SK-N-SH (cell line): Measurements from ENCODE around the gene SRMS. TPM values are rescaled to one million over a fixed set of nuclear protein-coding genes. Genes with fewer than 3 reads are reported as not detected.

Experiments
- CTCF ChIA-PET: fragments of 300-600, 350-600 bp; formaldehyde crosslinking; extraction: SDS; loops from one replicate; lab custom pipeline; 2021; lab: Yijun Ruan, JAX
- POLR2A ChIA-PET: fragments of 350-600 bp; sonication (Branson Sonifier 250); formaldehyde crosslinking; extraction: SDS; loops from one replicate; lab custom pipeline; 2020; ENCODE audit warnings: antibody characterized with exemption, inconsistent platforms; lab: Yijun Ruan, JAX
- DNase-seq: peaks from one replicate; pipeline ENCODE4 v3.0.0; 2012
- H2AFZ ChIP-seq: fragments of 200-600 bp; sonication (generic); 2 replicates; pipeline ENCODE4 v1.8.1; 2016; ENCODE audit warnings: antibody characterized with exemption, mild to moderate bottlenecking, low read depth
- H3F3A ChIP-seq: fragments of 200-600 bp; sonication (generic); replicated peaks from 2 replicates; pipeline ENCODE3; 2016; ENCODE audit warnings: antibody characterized with exemption, mild to moderate bottlenecking; ENCODE audit not compliant: insufficient read depth
- H3K27ac ChIP-seq, 2 experiments: fragments of 200-500 bp in 1 of 2; fragments of 200-600 bp in 1 of 2; sonication (Bioruptor generic) in 1 of 2; sonication (generic), shearing (Covaris generic) in 1 of 2; 2 replicates each; pipeline versions ENCODE4 v1.5.1 to v1.6.1; 2014 to 2016; ENCODE audit warnings: low read depth in 2 of 2, inconsistent platforms in 1 of 2, low read length in 1 of 2, mild to moderate bottlenecking in 1 of 2, mixed read lengths in 1 of 2
- H3K27me3 ChIP-seq: fragments of 200-600 bp; sonication (generic), shearing (Covaris generic); 2 replicates; pipeline ENCODE4 v1.6.1; 2016; ENCODE audit warnings: mixed run types; ENCODE audit not compliant: insufficient read depth
- H3K36me3 ChIP-seq, 2 experiments: fragments of 200-500 bp in 1 of 2; fragments of 200-600 bp in 1 of 2; sonication (Bioruptor generic) in 1 of 2; sonication (generic) in 1 of 2; replicated peaks in 1 of 2; 2 replicates each; pipeline versions ENCODE3 to v1.5.1; 2014 to 2016; ENCODE audit warnings: low read length in 1 of 2, mild to moderate bottlenecking in 1 of 2; ENCODE audit not compliant: insufficient read depth in 2 of 2, control insufficient read depth in 1 of 2
- H3K4me1 ChIP-seq, 2 experiments: fragments of 200-500 bp in 1 of 2; fragments of 200-600 bp in 1 of 2; sonication (Bioruptor generic) in 1 of 2; sonication (generic), shearing (Covaris generic) in 1 of 2; 2 replicates each; pipeline versions ENCODE4 v1.5.1 to v1.6.1; 2014 to 2016; ENCODE audit warnings: low read depth in 1 of 2, low read length in 1 of 2, mixed run types in 1 of 2; ENCODE audit not compliant: insufficient read depth in 2 of 2, control insufficient read depth in 1 of 2
- H3K4me2 ChIP-seq: fragments of 200-600 bp; sonication (generic), shearing (Covaris generic); 2 replicates; pipeline ENCODE4 v1.6.1; 2017; ENCODE audit warnings: mixed run types
- H3K4me3 ChIP-seq, 2 experiments: fragments of 200-500 bp in 1 of 2; fragments of 200-600 bp in 1 of 2; sonication (Bioruptor generic) in 1 of 2; sonication (generic), shearing (Covaris generic) in 1 of 2; 2 replicates each; pipeline versions ENCODE4 v1.5.1 to v1.8.1; 2014 to 2016; ENCODE audit warnings: low read depth in 2 of 2, inconsistent platforms in 1 of 2, low read length in 1 of 2, mild to moderate bottlenecking in 1 of 2, mixed read lengths in 1 of 2, moderate library complexity in 1 of 2
- H3K79me2 ChIP-seq: fragments of 200-600 bp; sonication (generic); 2 replicates; pipeline ENCODE4 v1.8.1; 2017; ENCODE audit warnings: mild to moderate bottlenecking; ENCODE audit not compliant: insufficient read depth
- H3K9ac ChIP-seq: fragments of 200-600 bp; sonication (generic); 2 replicates; pipeline ENCODE4 v1.6.1; 2017; ENCODE audit warnings: mixed run types
- H3K9me2 ChIP-seq: fragments of 200-600 bp; sonication (generic); 2 replicates; pipeline ENCODE4 v1.6.1; 2017; ENCODE audit warnings: mixed run types
- H3K9me3 ChIP-seq: fragments of 200-600 bp; sonication (generic); 2 replicates; pipeline ENCODE4 v1.6.1; 2017; ENCODE audit warnings: mixed run types, mild to moderate bottlenecking, moderate library complexity
- H4K20me1 ChIP-seq: fragments of 200-600 bp; sonication (generic); 2 replicates; pipeline ENCODE4 v1.6.1; 2017; ENCODE audit warnings: mild to moderate bottlenecking, mixed run types; ENCODE audit not compliant: insufficient read depth
- ELF1 ChIP-seq: IDR thresholded peaks from 2 replicates; pipeline ENCODE4 v1.4.0; 2012
- FOXM1 ChIP-seq: IDR thresholded peaks from 2 replicates; pipeline ENCODE4 v1.4.0; 2012; ENCODE audit warnings: low read depth, mild to moderate bottlenecking
- JUND ChIP-seq: IDR thresholded peaks from 2 replicates; pipeline ENCODE4 v1.4.0; 2012
- RXRA ChIP-seq: IDR thresholded peaks from 2 replicates; pipeline ENCODE4 v1.4.0; 2012; ENCODE audit warnings: low read depth, mild to moderate bottlenecking, borderline replicate concordance
- TAF1 ChIP-seq: IDR thresholded peaks from 2 replicates; pipeline ENCODE4 v1.6.1; 2012; ENCODE audit warnings: low read depth, mild to moderate bottlenecking, low read length, moderate library complexity, borderline replicate concordance
- YY1 ChIP-seq: IDR thresholded peaks from 2 replicates; pipeline ENCODE4 v1.4.0; 2012; ENCODE audit warnings: low read depth, mild to moderate bottlenecking
- WGBS: methylation state at CpG from one replicate; pipeline ENCODE4 v1.1.6; 2017; ENCODE audit warnings: low lambda C conversion rate; 5-methylcytosine and 5-hydroxymethylcytosine counted together
- polyA plus RNA-seq, 3 experiments: library from polyadenylated mRNA; depleted of rRNA; stranded (reverse); fragments of >200 nt; gene quantifications; 2 replicates each; pipeline ENCODE4 v1.2.3, GENCODE V29; 2012
- TF ChIP-seq, protein P1 (sequence below): IDR thresholded peaks from 2 replicates; pipeline ENCODE4 v1.6.1; 2012; ENCODE audit warnings: mild to moderate bottlenecking, low read depth, low read length, moderate library complexity
- TF ChIP-seq, protein P2 (sequence below): IDR thresholded peaks from 2 replicates; pipeline ENCODE4 v1.4.0; 2012; ENCODE audit warnings: low read depth
- TF ChIP-seq, protein P3 (sequence below): IDR thresholded peaks from 2 replicates; pipeline ENCODE4 v1.4.0; 2012; ENCODE audit warnings: low read depth, borderline replicate concordance
- TF ChIP-seq, protein P4 (sequence below): fragments of 150-350 bp; IDR thresholded peaks from 2 replicates; pipeline ENCODE4 v1.6.1; 2017; ENCODE audit warnings: antibody characterized with exemption, low read length, low read depth, borderline replicate concordance
- TF ChIP-seq, protein P5 (sequence below): fragments of 150-350 bp; IDR thresholded peaks from 2 replicates; pipeline ENCODE4 v1.6.1; 2016; ENCODE audit warnings: mild to moderate bottlenecking, low read depth, low read length
- TF ChIP-seq, protein P6 (sequence below): IDR thresholded peaks from 2 replicates; pipeline ENCODE4; 2012

Gene SRMS
- polyA plus RNA-seq, 1 of the 3 experiments (the other 2 are of a cell fraction): not detected

DNA sequence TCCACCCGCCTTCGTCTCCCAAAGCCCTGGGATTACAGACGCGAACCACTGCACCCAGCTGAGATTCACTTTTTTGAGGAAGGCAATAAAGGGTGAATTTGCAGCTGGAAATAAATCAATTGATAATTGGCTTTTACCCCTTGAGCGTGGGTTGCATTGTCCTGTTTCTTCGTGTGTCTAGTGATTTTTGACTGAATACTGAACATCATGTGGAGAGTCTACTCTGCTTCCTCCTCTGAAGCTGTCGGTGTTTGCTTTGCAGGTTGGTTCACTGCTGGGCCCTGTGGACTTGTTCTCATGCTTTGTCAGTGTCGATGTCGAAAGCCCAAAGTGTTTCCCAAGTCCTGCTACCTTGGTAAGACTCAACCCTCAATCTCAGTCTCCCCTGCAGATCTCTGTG is 42.9 kb downstream of the SRMS start:
- Histone ChIP-seq H3K4me2 (no peak overlapping the region), H3K79me2 (no peaks in the 10 kb centered on the region), H3K9me2 (no peaks in the 10 kb centered on the region), H3K4me3 (no peak overlapping the region), H3K4me1 (peaks cover 0 to 24% of the 10 kb centered on the region in 2 experiments; a peak in 1 of 4 replicates), H3F3A (peaks cover 7% of the 10 kb centered on the region), H3K9me3 (no peaks in the 10 kb centered on the region), H4K20me1 (no peaks in the 10 kb centered on the region), H3K9ac (no peak overlapping the region), H2AFZ (no peak overlapping the region), H3K27ac (no peak overlapping the region), H3K36me3 (no peaks in the 10 kb centered on the region), H3K27me3 (no peaks in the 10 kb centered on the region)
- ChIA-PET CTCF (interaction anchor here (0.7 to 2.6 kb wide), 4 partner anchors 8 to 27 kb away, joined by 3 to 13 read pairs (median 3); no protein-coding TSS in a partner anchor), POLR2A (no interaction called here)
- TF ChIP-seq TAF1: no peak
- TF ChIP-seq, protein P1, sequence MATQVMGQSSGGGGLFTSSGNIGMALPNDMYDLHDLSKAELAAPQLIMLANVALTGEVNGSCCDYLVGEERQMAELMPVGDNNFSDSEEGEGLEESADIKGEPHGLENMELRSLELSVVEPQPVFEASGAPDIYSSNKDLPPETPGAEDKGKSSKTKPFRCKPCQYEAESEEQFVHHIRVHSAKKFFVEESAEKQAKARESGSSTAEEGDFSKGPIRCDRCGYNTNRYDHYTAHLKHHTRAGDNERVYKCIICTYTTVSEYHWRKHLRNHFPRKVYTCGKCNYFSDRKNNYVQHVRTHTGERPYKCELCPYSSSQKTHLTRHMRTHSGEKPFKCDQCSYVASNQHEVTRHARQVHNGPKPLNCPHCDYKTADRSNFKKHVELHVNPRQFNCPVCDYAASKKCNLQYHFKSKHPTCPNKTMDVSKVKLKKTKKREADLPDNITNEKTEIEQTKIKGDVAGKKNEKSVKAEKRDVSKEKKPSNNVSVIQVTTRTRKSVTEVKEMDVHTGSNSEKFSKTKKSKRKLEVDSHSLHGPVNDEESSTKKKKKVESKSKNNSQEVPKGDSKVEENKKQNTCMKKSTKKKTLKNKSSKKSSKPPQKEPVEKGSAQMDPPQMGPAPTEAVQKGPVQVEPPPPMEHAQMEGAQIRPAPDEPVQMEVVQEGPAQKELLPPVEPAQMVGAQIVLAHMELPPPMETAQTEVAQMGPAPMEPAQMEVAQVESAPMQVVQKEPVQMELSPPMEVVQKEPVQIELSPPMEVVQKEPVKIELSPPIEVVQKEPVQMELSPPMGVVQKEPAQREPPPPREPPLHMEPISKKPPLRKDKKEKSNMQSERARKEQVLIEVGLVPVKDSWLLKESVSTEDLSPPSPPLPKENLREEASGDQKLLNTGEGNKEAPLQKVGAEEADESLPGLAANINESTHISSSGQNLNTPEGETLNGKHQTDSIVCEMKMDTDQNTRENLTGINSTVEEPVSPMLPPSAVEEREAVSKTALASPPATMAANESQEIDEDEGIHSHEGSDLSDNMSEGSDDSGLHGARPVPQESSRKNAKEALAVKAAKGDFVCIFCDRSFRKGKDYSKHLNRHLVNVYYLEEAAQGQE: no peak
- TF ChIP-seq, protein P2, sequence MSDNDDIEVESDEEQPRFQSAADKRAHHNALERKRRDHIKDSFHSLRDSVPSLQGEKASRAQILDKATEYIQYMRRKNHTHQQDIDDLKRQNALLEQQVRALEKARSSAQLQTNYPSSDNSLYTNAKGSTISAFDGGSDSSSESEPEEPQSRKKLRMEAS: no peak
- DNase-seq: no peak
- WGBS: 79% methylated on average over 9 of the region's 9 CpGs

DNA sequence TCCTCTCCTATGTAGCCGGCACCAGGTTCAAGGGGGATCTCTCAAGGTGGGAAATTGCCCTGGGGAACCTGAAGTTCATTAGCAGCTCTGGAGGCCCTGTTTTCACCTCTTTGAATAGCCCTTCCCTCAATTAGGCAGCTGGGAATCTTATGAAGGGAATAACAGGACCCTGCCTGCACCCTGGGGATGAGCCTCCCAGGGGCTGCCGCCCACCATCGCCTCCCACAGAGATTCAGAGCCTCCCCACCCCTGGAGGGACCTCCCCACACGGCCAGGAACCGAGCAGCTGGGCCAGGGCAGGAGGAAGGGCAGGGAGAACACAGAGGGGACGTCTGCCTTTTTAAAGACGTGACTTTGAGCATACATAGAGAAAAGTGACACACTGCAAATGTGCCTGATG is 44.0 kb downstream of the SRMS start:
- H3K4me3 ChIP-seq: no peak overlapping the region
- no peaks in the 10 kb centered on the region for H3K9me3 ChIP-seq
- H3K27ac ChIP-seq: peak overlapping the region in 1 of 2 experiments; percentile 92; a peak in 2 of 4 replicates
- WGBS: 70% methylated on average over 5 of the region's 7 CpGs
- H3K9ac ChIP-seq: no peak overlapping the region
- no peaks in the 10 kb centered on the region for H3K36me3 ChIP-seq
- no peaks in the 10 kb centered on the region for H3K27me3 ChIP-seq
- no peak overlapping the region for H2AFZ ChIP-seq
- peaks cover 7% of the 10 kb centered on the region for H3F3A ChIP-seq
- DNase-seq: peak; percentile 33
- ChIA-PET POLR2A (interaction anchor here (0.5 to 1.7 kb wide), 4 partner anchors 16 to 439 kb away, joined by 3 to 8 read pairs (median 4); partner anchors contain the start of gene PPDPF), CTCF (interaction anchor here (1.3 to 2.6 kb wide), 6 partner anchors 16 to 35 kb away, joined by 3 to 11 read pairs (median 4); partner anchors contain the start of genes PPDPF and PTK6)
- no peaks in the 10 kb centered on the region for H4K20me1 ChIP-seq
- H3K9me2 ChIP-seq: no peaks in the 10 kb centered on the region
- H3K4me2 ChIP-seq: no peak overlapping the region
- H3K79me2 ChIP-seq: no peaks in the 10 kb centered on the region
- H3K4me1 ChIP-seq: peaks cover 0 to 28% of the 10 kb centered on the region in 2 experiments; a peak in 1 of 4 replicates
- TF ChIP-seq, protein P1: no peak
- TF ChIP-seq, protein P3, sequence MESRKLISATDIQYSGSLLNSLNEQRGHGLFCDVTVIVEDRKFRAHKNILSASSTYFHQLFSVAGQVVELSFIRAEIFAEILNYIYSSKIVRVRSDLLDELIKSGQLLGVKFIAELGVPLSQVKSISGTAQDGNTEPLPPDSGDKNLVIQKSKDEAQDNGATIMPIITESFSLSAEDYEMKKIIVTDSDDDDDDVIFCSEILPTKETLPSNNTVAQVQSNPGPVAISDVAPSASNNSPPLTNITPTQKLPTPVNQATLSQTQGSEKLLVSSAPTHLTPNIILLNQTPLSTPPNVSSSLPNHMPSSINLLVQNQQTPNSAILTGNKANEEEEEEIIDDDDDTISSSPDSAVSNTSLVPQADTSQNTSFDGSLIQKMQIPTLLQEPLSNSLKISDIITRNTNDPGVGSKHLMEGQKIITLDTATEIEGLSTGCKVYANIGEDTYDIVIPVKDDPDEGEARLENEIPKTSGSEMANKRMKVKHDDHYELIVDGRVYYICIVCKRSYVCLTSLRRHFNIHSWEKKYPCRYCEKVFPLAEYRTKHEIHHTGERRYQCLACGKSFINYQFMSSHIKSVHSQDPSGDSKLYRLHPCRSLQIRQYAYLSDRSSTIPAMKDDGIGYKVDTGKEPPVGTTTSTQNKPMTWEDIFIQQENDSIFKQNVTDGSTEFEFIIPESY: no peak
- TF ChIP-seq JUND (no peak), ELF1 (no peak), FOXM1 (no peak), RXRA (no peak), YY1 (no peak), TAF1 (no peak)
- TF ChIP-seq, protein P4, sequence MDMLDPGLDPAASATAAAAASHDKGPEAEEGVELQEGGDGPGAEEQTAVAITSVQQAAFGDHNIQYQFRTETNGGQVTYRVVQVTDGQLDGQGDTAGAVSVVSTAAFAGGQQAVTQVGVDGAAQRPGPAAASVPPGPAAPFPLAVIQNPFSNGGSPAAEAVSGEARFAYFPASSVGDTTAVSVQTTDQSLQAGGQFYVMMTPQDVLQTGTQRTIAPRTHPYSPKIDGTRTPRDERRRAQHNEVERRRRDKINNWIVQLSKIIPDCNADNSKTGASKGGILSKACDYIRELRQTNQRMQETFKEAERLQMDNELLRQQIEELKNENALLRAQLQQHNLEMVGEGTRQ: no peak
- TF ChIP-seq, protein P5, sequence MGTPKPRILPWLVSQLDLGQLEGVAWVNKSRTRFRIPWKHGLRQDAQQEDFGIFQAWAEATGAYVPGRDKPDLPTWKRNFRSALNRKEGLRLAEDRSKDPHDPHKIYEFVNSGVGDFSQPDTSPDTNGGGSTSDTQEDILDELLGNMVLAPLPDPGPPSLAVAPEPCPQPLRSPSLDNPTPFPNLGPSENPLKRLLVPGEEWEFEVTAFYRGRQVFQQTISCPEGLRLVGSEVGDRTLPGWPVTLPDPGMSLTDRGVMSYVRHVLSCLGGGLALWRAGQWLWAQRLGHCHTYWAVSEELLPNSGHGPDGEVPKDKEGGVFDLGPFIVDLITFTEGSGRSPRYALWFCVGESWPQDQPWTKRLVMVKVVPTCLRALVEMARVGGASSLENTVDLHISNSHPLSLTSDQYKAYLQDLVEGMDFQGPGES: no peak
- TF ChIP-seq, protein P6, sequence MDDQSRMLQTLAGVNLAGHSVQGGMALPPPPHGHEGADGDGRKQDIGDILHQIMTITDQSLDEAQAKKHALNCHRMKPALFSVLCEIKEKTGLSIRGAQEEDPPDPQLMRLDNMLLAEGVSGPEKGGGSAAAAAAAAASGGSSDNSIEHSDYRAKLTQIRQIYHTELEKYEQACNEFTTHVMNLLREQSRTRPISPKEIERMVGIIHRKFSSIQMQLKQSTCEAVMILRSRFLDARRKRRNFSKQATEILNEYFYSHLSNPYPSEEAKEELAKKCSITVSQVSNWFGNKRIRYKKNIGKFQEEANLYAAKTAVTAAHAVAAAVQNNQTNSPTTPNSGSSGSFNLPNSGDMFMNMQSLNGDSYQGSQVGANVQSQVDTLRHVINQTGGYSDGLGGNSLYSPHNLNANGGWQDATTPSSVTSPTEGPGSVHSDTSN: no peak
